Stimulated activated CD4-positive, alpha-beta T cell treated with anti-CD3 and anti-CD28 coated beads, Interleukin-12 subunit alpha, Interleukin-12 subunit beta, amount 100 ng/mL, for 48 hours (primary cell): ENCODE results near the gene CYP2R1.

Experiments
- DNase-seq, 3 donors: peaks; one replicate each; pipeline ENCODE4 v3.0.0-alpha.2; 2020; ENCODE audit warnings: low read depth in 2 of 3, low spot score in 1 of 3

The CYP2R1 gene, protein sequence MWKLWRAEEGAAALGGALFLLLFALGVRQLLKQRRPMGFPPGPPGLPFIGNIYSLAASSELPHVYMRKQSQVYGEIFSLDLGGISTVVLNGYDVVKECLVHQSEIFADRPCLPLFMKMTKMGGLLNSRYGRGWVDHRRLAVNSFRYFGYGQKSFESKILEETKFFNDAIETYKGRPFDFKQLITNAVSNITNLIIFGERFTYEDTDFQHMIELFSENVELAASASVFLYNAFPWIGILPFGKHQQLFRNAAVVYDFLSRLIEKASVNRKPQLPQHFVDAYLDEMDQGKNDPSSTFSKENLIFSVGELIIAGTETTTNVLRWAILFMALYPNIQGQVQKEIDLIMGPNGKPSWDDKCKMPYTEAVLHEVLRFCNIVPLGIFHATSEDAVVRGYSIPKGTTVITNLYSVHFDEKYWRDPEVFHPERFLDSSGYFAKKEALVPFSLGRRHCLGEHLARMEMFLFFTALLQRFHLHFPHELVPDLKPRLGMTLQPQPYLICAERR

DNA sequence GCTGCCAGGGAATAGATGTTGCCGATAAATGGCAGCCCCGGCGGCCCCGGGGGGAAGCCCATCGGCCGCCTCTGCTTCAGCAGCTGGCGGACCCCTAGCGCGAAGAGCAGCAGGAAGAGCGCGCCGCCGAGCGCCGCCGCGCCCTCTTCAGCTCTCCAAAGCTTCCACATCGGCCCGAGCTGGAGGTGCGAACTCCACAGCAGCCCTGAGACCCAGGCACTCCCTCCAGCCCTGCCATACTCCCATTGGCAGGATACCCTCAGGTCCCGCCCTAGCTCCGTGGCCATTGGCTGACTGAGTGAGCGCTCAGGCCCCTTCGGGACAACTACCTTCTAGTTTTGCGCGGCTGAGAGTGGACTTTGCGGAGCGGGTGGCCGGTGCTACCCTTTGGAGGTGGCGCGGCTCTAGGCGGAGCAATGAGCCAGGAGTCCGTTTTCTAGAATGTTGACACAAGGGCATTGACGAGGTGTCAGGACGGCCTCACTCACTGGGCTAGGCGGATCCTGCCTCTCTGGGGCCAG, at the start of gene CYP2R1:
Gene CYP2R1 (minus strand): TSS at position 196 of the 521 bp plus-strand sequence. CDS start 26 bp downstream, at position 170.
- peak; percentile 84 to 86 (median 85) for DNase-seq

DNA sequence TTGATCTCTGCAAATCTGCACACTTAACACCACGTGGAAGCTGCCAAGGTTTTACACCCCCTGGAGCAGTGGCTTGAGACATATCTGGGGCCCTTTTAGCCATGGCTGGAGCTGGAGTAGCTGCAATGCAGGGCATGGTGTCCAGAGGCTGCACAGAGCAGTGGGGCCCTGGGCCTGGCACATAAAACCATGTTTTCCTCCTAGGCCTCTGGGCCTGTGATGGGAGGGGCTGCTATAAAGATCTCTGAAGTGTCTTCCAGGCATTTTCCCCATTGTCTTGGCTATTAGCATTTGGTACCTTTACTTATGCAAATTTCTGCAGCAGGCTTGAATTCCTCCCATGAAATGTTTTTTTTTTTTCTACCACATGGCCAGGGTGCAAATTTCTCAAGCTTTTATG, 46.9 kb upstream of the CYP2R1 start:
- no peak for DNase-seq

DNA sequence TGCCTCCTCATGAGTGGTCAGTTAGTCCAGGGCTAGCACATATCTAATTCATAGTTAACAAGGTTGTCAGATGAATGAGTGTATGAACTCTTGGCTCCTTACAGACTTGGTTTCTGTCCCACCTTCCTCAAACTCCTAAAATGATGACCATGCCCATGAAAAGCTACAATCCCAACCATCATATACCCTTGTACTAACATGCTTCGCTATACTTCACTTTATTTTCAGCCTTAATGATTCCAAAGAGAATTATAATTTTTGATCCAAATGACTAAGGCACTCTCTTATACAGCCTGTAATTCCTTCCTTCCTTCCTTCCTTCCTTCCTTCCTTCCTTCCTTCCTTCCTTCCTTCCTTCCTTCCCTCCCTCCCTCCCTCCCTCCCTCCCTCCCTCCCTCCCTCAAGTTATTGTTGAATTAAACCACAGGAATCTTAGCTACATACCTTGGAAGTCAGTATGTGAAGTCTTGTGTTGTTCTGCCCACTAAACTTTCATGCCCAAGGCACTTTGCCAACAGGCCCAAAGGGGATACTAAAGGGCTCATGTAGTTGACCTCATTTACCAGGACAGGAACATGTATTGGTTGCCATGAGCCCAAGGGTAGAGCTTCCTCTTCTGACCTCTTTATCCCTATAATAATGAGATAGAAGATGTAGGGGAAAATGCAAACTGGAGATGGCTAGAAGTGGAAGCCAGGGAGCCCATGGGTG, 42.8 kb upstream of the CYP2R1 start:
- no peak for DNase-seq

DNA sequence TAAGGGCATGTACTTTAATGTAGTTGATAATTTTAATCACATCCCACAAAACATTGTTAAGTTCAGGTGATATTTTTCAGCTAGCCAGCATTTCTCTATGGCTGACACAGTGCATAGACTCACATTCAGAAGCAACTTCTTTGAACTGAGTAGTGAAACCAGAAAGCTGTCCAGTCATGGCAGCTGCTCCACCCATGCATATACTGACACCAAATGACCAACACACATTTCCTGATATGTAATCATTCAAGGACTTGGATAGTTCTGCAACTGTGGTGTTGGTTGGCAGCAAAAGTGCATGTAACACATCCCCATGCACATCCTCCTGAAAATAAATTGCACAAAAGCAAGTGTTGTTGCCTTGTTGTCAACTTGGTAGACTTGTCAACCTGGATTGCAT, 40.4 kb upstream of the CYP2R1 start:
- no peak for DNase-seq

DNA sequence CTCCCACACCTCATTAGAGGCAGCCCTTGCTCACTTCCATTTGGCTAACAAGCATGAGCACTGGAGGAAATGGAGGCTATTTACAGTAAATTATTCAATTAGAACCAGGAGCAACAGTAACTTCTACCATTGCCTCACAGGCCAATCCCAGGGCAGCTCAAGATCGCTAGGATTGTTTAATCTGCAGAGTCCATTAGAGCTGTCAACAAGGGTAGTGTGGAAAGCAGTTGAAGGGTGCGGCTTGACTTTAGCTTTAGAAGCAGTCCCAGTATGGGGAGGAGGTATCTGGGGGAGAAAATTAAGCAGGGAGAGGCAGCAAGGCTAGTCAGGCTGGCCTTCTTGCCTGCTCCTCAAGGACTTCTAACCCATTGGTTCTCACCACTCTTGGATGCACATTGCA, 38.3 kb upstream of the CYP2R1 start:
- DNase-seq, result no peak

DNA sequence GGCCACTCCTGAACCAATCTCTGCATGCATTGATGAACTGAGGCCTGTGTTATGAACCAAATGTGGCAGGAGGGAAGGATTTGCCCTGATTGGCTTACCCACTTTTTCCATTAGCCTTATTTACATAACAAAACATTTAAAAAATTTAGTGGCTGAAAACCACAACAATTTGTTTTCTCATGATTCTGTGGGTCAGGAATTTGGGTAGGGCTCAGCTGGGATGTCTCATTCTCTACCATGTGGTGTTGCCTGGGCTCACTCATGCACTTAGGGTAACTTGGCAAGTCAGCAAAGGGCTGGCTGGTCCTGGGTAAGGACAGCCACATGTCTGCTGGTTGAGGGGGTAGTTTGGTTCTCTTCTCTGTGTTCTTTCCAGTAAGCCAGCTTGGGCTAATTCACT, 35.1 kb upstream of the CYP2R1 start:
- DNase-seq, result no peak

DNA sequence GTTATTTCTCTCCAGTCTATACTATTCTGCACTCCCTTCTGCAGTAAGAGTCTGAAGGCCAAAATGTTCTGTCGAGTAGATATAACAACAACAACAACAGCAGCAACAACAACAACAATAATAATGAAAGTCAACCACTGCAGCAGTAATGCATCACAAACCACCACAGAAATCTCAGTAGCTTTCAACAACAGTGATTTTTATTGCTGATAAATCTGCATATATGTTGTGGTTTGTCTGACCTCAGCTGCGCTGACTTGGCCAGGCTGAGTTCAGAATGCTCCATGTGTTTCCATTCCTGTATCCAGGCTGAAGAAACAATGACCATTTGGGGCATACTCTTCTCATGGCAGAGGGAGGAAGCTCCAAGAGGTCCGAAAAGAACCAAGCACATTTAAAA, 32.3 kb upstream of the CYP2R1 start:
- DNase-seq, result no peak

DNA sequence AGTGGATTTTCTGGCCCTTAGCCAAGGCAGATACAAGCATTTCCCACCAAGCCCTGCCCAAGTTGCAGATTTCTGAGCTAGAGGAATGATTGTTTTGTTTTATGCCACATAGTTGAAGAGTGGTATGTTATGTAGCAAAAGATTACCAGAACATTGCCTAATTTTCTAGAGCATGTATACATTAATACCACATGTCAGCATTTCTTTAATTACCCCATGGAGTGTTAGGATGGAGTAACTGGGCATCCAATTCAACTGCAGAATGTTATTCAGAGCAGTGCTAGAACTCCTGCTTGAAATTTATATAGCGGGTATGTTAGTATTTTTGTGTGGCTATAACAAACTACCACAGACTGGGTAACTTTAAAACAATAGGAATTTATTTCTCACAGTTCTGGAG, 24.4 kb upstream of the CYP2R1 start:
- no peak for DNase-seq

DNA sequence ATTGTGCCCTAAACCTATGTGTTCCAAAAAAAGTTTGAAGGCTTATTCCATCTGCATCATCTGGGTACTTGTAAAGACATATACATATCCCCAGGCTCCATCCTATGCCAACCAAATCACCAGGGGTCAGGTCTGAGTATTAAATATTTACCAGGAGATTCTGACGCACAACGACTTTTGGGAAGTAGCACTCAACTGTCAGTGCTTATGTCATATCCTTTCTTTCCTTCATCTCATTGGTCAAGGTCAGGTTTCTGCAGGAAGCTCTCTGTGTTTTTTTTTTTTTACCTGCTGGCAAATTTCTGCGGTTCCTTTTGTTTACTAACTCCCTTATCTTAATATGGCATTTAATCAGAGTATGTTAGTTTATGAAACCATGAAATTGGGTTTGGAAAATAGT, 22.5 kb upstream of the CYP2R1 start:
- no peak for DNase-seq

DNA sequence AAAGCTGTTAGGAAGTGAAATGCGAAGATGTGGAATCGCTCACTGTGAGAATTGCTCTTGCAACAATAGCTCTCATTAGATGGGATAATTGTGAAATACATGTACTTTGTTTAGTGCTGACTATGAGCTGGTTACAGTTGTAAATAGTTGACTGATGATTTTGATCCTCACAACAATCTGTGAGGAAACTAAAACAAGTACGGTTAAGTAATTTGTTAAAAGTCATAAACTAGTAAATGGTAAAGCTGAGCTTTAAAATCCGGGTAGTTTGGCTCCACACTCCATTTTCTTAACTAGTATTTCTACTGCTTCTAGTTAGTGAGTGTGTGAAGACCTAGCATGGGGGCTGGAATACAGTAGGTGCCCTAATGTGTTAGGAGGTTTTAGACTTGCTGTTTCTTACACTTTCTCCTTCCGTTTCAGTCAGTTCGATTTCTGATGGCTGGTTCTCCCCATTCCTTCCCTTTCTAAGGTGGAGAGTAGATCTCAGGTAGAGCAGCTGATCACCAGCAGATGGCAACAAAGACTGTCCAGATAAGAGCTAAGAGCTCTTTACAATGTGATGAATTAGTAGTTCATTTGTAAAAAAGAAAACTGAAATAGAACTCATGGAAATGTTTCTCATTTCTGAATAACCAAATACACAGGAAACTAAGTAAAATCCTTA, 16.3 kb upstream of the CYP2R1 start:
- DNase-seq, result no peak

DNA sequence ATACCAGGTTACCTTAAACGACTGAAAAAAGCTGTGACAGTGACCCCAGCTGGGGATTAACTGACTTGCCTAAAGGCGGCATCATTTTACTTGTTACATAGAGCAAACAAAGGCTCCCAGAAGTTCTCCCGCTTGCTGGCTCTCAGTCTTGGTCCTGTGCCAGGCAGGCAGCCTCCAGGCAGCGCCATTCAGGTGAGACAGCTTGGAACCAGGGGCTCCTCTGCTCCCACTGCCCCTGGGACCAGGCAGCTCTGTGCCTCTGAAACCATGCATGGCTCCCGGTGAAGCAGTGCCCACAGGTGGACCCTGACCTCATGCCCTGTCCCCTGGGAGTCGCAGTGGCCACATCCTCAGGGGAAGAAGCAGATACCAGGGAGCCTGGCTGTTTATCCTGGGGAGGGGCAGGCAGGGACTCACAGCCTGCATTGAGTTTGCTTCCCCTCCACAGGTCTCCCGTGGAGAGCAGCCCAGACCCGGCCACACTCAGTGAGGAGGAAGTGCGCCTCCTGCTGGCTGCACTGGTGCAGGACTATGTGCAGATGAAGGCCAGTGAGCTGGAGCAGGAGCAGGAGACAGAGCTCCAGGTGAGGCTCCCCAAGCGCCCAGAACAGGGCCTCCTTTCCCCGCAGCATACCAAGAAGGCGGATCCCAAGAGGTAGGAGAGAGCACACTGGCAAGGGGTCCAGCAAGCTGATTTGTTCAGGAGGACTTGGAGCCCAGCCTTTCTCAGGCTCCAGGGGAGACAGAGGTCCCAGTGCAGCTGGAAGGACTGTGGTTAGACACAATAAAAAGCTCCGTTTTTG, 15.6 kb upstream of the CYP2R1 start:
- peak; percentile 73 to 87 (median 85) for DNase-seq

DNA sequence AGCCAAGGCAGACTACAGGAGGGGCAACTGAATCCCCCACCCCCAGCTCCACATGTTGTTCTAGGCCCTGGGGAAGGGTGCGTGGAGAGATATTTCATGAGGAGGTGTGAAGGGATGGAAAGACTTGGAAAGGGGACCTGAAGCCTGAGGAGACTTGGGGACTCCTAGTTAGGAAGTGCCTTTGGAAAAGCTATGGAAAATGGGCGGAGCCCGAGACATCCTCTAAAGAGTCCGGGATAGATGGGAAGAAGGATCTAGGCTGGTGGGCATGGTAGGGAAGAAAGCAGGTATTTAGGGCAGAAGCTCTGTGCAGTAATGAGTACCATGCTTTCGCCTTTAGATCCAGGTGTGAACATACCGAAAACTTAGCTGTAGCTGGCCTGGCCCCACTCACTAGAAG, 15.0 kb upstream of the CYP2R1 start:
- DNase-seq, result no peak

DNA sequence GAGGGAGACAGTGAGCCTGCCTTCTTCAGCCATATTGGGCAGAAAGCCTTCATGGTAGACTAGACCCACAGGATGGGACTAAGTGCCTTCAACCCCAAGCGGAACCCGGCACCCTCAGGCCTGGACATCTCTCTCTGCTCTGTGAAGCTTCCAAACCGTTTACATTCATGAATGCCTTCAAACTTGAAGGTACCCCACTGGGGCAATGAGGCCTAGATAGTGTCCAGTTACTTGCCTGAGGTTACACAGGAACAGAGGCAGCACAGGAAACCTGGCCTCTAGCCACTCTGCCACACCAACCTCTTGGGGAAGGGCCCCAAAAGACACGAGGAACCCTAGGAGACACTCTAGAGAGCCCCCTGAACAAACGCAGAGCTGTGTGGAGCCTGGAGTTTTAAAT, 14.5 kb upstream of the CYP2R1 start:
- no peak for DNase-seq

DNA sequence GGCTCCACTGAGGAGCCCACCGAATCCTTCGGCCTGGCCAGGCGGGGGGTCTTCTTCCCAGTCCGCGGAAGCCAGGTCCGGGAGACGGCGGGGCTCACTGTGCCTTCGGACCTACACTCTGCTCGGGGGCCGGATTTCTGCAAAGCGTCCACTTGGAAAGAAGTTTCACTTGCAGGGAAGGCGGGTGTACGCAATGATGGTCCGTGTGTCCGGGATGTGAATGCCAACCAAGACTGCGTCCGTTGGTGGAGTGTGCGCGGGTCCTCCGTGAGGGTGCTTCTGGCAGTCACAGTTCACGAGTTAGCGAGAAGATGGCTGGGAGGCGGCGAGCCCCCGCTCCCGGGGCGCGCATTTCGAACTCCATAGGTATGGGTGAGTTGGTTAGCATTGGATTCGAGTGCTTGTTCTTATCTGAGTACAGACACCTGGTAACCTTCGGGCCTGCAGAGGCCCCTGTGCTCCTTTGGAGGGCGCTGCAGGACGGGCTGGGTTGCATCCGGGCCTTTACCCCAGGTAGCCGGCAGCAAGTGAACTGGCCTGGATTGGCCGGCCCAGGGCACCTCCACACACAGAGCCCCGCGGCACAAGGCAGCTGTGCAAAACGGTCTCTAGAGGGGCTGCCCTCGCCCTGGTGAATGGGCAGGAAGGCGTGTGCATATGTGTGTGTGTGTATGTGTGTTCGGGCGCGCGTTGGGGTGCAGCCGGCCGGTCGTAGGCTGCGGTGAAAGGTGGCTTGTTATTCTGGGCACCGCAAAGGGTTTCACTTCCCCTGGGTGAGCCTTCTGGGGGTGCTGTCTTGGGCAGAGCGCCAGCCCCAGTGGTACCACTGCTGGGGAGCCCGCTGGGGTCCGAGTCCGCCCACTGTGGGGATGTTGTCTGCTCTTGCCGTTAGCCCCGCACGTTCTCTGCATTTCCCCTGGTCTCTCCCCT, 13.3 kb upstream of the CYP2R1 start:
- peak; percentile 64 to 78 (median 69) for DNase-seq

DNA sequence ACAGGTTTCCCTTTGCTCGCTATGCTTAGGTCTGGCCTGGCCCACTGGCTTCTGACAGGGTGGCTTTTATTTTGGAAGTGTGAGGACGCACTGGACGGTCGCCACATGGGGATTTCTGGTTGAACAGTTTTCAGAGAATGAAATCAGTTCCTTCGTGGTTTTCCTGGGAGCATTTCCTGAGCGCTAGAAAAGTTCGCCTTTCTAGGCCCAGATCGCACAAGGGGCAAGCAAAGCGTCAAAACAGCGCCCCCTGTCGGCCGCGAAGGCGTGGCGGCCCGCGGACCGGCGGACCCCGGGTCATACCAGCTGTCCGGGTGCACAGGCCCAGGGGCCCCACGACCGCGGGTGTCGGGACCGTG, 12.7 kb upstream of the CYP2R1 start:
- DNase-seq, result peak; percentile 70 to 80 (median 77)

DNA sequence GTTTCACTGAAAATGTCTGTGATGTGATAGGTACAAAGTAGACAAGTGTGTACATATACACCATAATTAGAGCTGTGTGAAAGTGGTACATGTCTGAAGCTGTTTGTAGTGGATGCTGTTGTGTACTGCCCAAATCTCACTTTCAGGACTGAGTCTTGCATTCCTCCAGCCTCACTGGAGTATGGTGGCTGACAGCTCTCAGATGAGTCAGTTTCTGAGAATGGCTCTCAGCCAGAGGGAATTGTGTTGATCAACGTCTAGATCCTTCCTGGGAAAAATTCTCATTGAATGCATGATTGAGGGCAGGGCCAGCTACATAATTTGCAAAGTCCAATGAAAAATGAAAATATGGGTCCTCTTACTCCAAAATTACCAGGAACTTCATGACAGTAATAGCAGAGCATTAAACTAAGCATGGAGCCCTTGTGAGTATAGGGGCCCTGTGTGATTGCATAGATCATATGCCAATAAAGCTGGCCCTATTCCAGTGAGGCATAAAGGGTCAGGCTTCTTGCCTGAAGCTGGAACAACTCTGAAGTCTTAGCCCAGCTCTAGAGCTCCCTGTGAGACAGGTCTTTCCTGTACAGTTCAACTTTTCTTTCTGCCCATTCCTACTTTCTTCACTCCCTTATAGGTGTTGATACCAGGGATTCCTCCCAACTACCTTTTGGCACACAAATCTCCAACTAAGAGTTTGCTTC, 10.8 kb upstream of the CYP2R1 start:
- DNase-seq, result no peak

DNA sequence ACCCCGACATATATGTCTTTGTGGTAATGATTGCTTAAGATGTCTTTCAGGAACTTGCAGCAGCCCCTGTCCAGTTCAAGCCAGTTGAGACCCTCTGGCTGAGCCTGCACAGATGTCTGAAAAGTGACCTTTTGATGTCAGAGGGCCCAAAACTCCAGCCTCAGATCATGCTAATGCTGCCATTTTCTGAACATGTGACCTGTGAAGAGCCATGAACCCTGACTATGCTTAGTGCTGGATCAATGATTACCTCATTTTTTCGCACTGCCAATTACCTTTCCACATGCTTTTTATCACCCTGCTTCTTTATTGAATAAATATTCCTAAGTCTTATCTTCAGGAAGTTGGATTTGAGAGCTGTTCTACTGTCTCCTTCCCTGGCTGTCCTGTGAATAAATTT, 6.9 kb upstream of the CYP2R1 start:
- DNase-seq, result no peak

DNA sequence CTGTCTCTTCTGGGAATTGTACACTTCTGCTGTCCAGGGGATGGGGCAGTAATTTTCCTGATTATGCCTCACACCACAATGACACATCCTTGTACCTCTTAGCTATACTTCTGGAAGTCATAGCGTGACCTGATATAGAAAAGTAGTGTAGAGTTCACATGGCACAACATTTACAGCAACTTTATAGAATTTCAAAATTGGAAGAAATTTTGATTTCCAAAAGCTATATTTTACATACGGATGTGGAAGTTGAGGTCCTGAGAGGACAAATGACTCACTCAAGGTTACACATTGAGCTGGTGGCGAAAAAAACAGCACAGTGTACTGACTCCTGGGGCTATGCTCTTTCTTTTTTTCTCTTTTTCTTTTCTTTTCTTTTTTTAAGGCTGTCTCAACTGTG, 6.3 kb upstream of the CYP2R1 start:
- no peak for DNase-seq
